Lower leg skin (tissue), 3 donors: Measurements from ENCODE around the gene MIER2.
"Not testable (repeated sequence)": the region's sequence is repeated elsewhere in the genome, so short reads cannot be mapped to it uniquely, and the experiment has no call there.

ENCODE experiments used
- CTCF ChIP-seq, 3 donors: fragments of 450-650 bp; IDR thresholded peaks; one replicate each; pipeline ENCODE4 v1.5.1; 2016; ENCODE audit warnings: antibody characterized with exemption in 3 of 3, mild to moderate bottlenecking in 3 of 3, moderate library complexity in 2 of 3
- POLR2A ChIP-seq, 2 donors: fragments of 450-650 bp; IDR thresholded peaks; one replicate each; pipeline ENCODE4 v1.6.1; 2016 to 2017; ENCODE audit warnings: antibody characterized with exemption in 2 of 2, mild to moderate bottlenecking in 1 of 2, moderate library complexity in 1 of 2

GRCh38 chr19:393560-393959 lies 49.0 kb upstream of the MIER2 start:
- TF ChIP-seq CTCF, POLR2A (IDR thresholded peaks at IDR 0.05): not testable (repeated sequence)
